Measurements from ENCODE around the gene SH3BP1. TPM values are rescaled to one million over a fixed set of nuclear protein-coding genes. Genes with fewer than 3 reads are reported as not detected.
A peak's percentile ranks its signal among the peaks of the same experiment; 100 is the strongest.

Gene SH3BP1
- total and polyA plus RNA-seq, 2 of the 4 experiments (the other 2 are of a cell fraction) = 8.8 to 33.3 TPM

- 73% methylated on average over 3 of the region's 18 CpGs; no CpG with 5 or more reads in 1 of the 2 experiments for WGBS, 2 experiments (ENCODE audit: extremely low coverage in 2 of 2, insufficient read length in 1 of 2)
- Histone ChIP-seq H3K18ac (ENCODE audit: low read depth, low read length) (no peak overlapping the region), H2BK120ac (ENCODE audit: low read depth, low read length) (no peak overlapping the region), H4K20me1 (ENCODE audit: insufficient read depth, low read length) (peaks cover 69% of the 10 kb centered on the region), H2BK15ac (ENCODE audit: low read depth, low read length) (no peak overlapping the region), H3K27ac (ENCODE audit: insufficient read depth, low read length) (peak overlapping the region; percentile 60), H3K36me3 (ENCODE audit: control insufficient read depth, insufficient read depth, low read length) (peaks cover 28% of the 10 kb centered on the region), H3K9ac (ENCODE audit: low read depth, low read length) (peak overlapping the region; percentile 65), H3K14ac (replicated peaks; ENCODE audit: low read depth, low read length) (peak overlapping the region; percentile 38), H3K4me3 (ENCODE audit: insufficient read depth, low read depth, low read length) (peak overlapping the region; percentile 14; the same call in 1 of the 2 replicates), H2AK9ac (replicated peaks; ENCODE audit: low read depth, low read length, poor library complexity) (peak overlapping the region; percentile 70), H3K4me1 (ENCODE audit: control insufficient read depth, insufficient read depth, low read length) (peaks cover 20% of the 10 kb centered on the region), H3K79me1 (ENCODE audit: low read depth in 1 of 2, low read length in 2 of 2) (peaks cover 12 to 50% of the 10 kb centered on the region in 2 experiments; a peak in 3 of 4 replicates), H4K8ac (ENCODE audit: low read depth in 2 of 2, low read length in 2 of 2) (no peak overlapping the region), H3K27me3 (ENCODE audit: control insufficient read depth, insufficient read depth, low read length) (no peaks in the 10 kb centered on the region), H3K4me2 (ENCODE audit: low read depth, low read length) (peak overlapping the region; percentile 79), H3K9me1 (ENCODE audit: insufficient read depth, low read length) (no peaks in the 10 kb centered on the region; the same call in 1 of the 2 replicates), H3K9me3 (ENCODE audit: control insufficient read depth, insufficient read depth, low read length) (no peaks in the 10 kb centered on the region), H2AFZ (replicated peaks; ENCODE audit: low read length, poor library complexity) (peak overlapping the region; percentile 11), H4K5ac (ENCODE audit: low read depth, low read length) (no peak overlapping the region), H3K23ac (ENCODE audit: low read depth, low read length) (peak overlapping the region; percentile 62; the same call in 1 of the 2 replicates), H4K91ac (ENCODE audit: insufficient read depth, low read depth, low read length) (no peak overlapping the region), H3K56ac (ENCODE audit: extremely low read depth, insufficient read depth, low read length) (peak overlapping the region; percentile 63; the same call in 1 of the 2 replicates), H2BK5ac (ENCODE audit: low read depth, low read length, poor library complexity, severe bottlenecking) (peak overlapping the region; percentile 49), H3K4ac (ENCODE audit: low read depth, low read length) (no peak overlapping the region; the same call in 1 of the 2 replicates), H2BK20ac (ENCODE audit: low read depth, low read length) (no peak overlapping the region), H2AK5ac (ENCODE audit: low read depth, low read length) (peak overlapping the region; percentile 44)
- in situ Hi-C loops (cut with MboI; ENCODE audit: low sequenced_read_pairs) = no loop called here
- no peak for ATAC-seq (ENCODE audit: low read depth)
- TF ChIP-seq USF2 (IDR thresholded peaks at IDR 0.05; ENCODE audit: low read depth, low read length) (no peak), CHD1 (IDR thresholded peaks at IDR 0.05; ENCODE audit: low read depth, low read length) (no peak), BHLHE40 (IDR thresholded peaks at IDR 0.05; ENCODE audit: low read depth, low read length) (no peak), RCOR1 (IDR thresholded peaks at IDR 0.05; ENCODE audit: insufficient replicate concordance, low read length) (no peak), MXI1 (IDR thresholded peaks at IDR 0.05; ENCODE audit: borderline replicate concordance, low read depth, low read length) (no peak), ELK1 (IDR thresholded peaks at IDR 0.05; ENCODE audit: borderline replicate concordance, low read depth, low read length) (no peak), RFX5 (IDR thresholded peaks at IDR 0.05; ENCODE audit: low read depth, low read length) (no peak)
- BruUV-seq (replicated peaks) = no TSS peak
- intact Hi-C loops (cut with micrococcal nuclease) = loop anchor here (5.0 kb wide), 1 partner anchor 131 kb away; no protein-coding TSS in a partner anchor
- CTCF ChIA-PET = no interaction called here
- POLR2A ChIA-PET (ENCODE audit: unreplicated experiment) = interaction anchor here (0.5 to 1.0 kb wide), 2 partner anchors 17 to 111 kb away, joined by 3 to 17 read pairs; no protein-coding TSS in a partner anchor
- DNase-seq = no peak
- dilution Hi-C loops (cut with HindIII; ENCODE audit: low sequenced_read_pairs, unreplicated experiment) = no loop called here
These were observed 38.9 kb downstream of the SH3BP1 start for GRCh38 chr22:37678372-37678771.

Data from IMR-90 (cell line).